Measurements from ENCODE around the gene RNF181.
A peak's percentile ranks its signal among the peaks of the same experiment; 100 is the strongest.
"Not testable (repeated sequence)": the region's sequence is repeated elsewhere in the genome, so short reads cannot be mapped to it uniquely, and the experiment has no call there.

The RNF181 gene, protein sequence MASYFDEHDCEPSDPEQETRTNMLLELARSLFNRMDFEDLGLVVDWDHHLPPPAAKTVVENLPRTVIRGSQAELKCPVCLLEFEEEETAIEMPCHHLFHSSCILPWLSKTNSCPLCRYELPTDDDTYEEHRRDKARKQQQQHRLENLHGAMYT

DNA sequence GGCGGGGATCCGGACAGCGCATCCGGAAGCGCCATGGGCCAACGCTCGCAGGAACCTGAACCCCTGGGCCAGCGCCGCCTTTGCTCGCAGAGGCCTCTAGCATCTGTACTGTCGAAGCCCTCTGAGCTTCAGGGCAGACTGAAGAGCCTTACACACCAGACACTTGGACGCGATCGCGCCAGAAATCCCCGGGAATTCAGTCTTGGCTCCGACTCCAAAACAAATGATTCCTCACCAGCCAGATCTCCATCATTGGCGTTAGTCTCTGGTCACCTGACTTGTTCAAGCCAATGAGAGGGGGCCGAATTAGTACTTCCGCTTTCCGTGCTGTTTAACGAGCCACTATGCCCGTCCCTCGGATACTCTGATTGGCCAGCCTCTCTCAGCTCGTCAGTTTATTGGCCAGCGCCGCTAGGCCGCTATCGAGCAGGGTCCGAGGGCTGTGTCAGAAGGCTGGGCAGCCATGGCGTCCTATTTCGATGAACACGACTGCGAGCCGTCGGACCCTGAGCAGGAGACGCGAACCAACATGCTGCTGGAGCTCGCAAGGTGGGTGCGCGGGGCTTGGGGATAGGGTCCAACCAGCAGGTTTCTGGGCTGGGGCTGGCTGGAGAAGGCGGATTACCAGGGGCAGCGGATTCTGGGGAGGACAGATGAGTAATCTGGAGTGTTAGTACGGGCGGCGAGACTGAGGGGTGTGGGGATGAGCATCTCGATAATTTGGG is at the start of gene RNF181:
RNF181 (plus strand) TSS at position 445 of the 725 bp plus-strand sequence; CDS start at position 464, 19 bp downstream.
- peak; percentile 78 to 87 (median 82) for DNase-seq (ENCODE audit: low read depth in 3 of 3)

DNA sequence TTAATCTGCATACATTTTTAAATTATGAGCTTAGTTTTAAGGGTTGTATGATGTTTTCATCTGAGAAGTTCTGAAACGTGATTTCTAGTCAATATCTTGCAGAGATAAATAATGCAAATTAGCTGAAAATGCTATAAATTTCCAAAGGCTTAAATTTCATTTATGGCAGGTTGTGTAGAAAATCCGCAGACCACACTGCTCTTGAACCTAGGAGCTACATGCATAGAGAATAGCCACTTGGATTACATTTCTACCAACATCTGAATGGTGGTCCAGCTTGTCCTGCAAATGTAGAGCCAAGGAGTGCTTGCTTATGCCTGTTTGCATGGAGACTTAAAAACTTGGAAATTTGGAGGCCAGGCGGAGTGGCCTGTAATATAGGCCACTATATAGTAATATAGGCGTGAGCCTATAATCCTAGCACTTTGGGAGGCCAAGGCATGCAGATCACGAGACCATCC is 49.7 kb upstream of the RNF181 start:
- no peak for DNase-seq (ENCODE audit: low read depth in 3 of 3)

DNA sequence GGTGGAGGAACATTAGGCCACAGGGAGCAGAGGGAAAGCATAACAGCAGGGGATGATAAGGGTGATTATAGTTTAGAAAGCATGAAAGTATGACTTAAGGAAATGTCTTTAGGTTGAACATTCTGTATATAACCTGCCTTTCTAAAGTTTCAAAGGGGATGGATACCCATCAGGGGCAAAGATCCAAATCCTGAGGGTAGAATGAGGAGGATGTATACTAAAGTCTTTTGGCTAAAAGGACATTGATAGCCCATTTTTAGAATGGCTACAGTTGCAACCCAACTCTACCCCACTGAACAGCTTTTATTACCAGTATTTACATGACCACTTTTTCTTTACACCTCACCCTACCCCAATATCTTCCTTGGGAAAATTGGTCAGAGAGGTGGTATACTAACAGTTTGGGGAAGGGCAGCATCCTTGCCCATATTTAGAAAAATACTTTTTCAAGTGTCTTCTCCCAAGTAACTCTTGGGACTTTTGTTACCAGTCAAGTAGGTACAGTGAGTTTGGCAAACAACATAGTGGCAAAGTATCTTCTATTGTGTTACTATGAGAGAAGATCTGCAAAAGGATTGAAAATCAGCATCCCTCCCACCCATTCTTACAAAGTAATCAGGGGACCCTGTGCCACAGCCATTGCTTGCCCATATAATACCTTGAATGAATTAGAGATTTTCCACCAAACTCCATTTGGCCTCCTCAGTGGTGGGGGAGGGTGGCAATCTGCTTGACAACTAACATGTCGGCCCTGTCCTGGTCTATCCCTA is 48.3 kb upstream of the RNF181 start:
- no peak for DNase-seq (ENCODE audit: low read depth in 3 of 3)

DNA sequence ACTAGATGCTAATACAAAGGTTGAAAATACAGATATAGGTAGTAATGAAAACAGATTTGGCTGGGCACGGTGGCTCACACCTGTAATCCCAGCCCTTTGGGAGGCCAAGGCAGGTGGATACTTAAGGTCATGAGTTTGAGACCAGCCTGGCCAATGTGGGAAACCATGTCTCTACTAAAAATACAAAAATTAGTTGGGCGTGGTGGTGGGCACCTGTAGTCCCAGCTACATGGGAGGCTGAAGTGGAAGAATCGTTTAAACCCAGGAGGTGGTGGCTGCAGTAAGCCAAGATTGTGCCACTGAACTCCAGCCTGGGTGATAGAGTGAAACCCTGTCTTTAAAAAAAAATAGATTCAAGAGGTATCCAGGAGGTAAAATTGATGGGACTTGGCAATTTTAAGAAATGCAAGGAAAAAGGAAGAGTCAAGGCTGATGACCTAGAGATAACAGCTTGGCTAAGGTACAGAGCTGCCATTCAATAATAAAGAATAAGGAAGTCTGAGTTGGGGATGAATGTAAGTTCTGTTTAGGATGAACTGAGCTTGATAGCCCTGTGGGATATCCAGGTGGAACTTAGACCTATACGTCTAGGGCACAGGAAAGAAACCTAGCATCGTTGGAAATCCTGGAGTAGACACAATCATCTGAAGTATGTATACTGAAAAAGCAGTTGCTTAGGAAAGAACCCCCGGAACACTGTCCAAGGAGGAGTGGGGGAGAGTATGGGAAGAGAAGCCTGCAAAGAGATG is 47.5 kb upstream of the RNF181 start:
- no peak for DNase-seq (ENCODE audit: low read depth in 3 of 3)

DNA sequence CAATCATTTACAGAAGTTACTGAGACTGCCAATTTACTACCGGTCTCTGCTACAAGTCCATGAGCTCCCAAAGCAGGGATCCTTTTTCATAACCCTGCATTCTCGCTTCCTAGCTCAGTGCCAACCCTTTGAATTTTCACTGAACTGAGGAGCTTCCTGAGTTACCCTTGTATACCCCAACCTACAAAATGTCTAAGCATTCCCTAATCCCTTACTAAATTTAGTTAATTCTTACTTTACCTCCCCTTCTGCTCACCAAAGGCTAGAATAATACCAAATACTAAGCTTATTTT is 47.0 kb upstream of the RNF181 start:
- no peak for DNase-seq (ENCODE audit: low read depth in 3 of 3)

DNA sequence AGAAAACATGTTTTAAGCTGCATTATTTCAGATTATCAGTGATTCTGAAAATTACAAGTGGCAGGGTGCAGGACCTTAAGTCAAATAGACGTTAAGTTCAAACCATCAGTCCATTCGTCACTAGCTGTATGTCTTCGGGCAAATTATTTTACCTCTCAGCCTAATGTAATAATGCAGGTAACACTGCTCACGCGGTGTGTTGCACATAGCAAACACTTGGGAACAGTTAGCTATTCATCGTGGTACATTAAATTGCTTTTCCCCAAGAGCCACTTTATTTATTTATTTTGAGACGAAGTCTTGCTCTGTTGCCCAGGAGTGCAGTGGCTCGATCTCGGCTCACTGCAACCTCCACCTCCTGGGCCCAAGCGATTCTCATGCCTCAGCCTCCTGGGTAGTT is 46.5 kb upstream of the RNF181 start:
- no peak for DNase-seq (ENCODE audit: low read depth in 3 of 3)

DNA sequence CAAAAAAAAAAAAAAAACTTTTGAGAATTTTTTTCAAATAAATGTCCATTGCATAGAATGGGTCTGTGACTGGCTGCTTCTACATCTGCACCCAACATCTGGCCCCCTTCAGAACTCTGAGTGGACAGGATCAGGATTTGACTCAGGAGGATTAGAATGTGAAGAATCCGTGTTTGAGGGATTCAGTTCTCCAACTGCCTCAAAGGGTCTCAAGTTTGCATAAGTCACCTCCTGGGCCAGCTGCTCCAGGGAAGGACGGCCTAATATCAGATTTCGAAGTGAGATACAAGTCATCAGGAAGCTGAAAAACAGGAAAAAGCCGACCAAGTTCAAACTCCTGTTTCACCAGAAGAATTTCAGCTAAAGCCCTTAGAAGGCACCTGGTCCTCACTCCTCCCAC is 45.7 kb upstream of the RNF181 start:
- DNase-seq (ENCODE audit: low read depth in 3 of 3) = no peak

DNA sequence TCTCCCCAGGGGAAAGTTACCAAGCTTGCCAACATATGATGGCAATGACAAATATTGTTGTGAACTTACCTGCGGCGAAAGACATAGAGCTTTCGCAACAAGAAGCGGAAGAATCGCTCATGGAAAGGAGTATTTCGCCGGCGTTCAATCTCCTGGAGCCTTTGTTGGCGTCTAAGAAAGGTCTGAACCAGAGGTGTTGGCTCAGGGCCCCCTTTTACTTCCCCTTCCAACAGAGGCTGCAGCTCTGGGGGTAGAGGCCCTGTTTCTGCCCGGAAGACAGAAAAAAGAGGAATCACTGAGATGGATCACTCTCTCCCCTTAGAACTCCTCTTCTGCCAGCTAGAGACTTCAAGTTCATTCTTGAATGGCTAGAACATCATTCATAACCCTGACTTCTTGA is 45.1 kb upstream of the RNF181 start:
- no peak for DNase-seq (ENCODE audit: low read depth in 3 of 3)

DNA sequence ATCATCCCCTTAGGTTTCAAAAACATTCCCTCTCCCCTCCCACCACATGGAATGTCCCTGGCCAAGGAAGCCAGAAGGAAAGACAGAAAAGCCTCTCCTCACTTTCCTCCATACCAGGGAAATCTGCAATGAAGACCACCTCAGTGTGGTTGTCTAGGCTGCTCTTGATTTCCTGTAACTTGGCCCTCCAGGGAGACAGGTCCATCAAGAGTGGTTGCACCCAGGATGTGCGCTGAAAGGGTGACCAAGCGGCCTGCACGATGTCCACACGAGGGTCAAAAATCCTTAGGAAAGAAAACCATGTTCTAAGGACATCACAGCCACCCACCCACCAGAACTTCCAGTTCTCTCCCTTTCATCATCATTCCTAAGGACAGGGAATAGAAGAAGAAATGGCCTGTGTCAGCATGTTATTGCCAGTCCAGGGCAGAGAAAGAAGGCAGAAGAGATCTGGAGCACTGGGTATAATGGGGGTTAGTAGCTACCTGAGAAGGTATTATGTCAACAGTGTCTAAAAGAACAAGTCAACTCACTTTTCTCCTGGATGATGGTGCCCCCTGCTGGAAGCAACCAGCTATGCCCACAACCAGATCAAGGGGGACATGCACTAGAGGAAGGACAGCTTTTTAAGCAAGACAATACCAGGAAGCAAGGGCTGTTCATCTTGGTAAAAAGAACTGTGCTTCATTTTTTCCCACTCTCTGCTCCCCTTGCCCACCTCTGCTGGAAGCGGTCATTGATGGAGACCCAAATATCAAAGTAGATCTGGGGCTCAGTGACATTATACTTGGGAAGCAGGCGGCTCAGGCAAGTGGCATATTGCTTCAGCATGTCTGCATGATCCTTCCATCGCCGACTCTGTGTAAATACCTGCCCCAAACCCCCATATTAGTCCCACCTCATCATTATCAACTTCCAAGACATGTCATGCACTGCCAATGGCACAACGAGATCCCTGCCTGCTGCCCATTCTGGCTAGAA is 43.6 kb upstream of the RNF181 start:
- DNase-seq (ENCODE audit: low read depth in 3 of 3) = peak; percentile 73 to 82 (median 74)

DNA sequence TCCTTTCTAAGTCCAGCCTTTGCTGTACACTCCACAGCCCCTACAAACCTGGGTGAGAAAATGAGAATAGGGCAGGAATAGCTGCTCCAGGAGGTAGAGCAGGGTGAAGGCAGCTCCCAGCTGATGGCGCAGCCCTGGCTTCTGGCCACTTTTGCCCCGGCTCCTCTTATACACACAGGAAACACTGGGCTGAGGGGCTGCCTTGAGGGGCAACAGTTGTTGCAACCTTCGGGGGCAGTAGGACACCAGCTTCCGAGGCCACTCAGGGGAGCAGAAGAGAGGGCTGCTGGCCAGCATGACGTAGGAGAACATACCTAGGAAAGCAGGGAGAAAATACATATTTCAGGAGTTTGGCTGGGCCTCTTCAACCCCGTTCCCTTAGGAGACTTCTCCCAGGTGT is 42.4 kb upstream of the RNF181 start:
- DNase-seq (ENCODE audit: low read depth in 3 of 3) = no peak

DNA sequence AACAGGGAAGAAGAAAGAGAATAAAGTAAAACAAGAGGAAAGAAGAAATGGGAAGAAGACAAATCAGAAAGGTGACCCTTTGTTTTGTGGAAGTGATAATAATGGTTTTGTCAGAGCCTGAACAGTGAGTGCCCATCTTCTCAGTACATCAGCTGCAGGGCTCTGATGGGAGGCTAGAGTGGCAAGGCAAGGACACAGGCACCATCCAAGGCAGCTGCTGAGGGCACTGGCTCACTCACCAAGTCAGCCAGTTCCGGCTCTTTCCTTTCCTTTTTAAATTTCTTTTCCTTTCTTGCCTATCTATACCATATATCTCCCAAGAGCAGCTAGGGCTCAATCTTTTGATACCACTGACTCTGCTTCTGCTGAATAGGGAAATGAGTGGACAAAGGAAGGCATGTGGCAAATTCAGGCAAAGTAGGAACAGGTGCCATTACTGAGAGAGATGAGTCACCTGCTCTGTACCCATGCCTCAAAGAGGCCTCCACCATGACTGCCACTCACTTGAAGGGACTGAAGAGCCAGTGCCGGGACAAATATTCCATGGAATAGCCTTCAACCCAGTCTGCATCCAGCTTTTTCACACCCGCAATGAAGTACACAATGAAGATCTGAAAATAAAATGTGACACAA is 40.4 kb upstream of the RNF181 start:
- no peak for DNase-seq (ENCODE audit: low read depth in 3 of 3)

DNA sequence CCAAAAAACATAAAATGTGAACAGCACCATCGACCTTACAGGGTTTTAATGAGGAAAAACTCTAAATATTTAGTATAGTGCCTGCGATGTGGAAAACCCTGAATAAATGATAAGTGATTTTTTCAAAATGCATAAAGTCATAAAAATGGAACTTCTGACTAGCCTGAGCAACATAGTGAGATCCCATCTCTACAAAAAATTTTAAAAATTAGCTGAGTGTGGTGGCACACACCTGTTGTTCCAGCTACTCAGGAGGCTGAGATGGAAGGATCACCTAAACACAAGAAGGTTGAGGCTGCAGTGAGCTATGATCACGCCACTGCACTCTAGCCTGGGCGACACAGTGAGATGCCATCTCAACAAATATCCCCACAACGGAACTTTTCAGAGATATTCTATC is 38.4 kb upstream of the RNF181 start:
- no peak for DNase-seq (ENCODE audit: low read depth in 3 of 3)

DNA sequence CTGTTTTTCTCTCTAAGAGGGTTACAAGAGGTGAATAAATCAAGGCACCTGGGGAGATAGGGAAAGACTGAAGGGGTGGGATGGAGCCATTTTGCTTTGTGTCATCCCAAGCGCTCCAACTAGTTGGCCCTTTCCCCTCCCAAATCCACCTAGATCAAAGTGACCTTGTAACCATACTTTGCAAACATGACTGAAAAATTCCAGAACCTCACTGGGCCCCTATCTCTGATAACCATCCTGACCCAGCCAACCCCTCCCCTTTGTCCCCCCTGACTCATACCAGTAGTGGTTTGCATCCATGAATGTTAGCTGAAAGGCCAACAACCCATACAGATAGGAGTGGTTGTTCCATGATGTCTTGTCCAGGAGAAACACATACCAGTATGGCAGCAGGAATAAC is 37.4 kb upstream of the RNF181 start:
- DNase-seq (ENCODE audit: low read depth in 3 of 3) = no peak

DNA sequence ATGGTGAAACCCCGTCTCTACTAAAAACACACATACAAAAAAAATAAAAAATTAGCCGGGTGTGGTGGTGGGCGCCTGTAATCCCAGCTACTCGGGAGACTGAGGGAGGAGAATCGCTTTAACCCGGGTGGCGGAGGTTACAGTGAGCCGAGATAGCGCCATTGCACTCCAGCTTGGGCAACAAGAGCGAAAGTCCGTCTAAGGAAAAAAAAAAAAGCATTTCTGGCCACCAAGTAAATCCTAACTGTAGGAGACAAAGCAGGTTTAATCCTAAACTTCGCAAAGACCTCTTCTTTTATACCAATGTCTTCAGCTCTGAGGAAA is 35.2 kb upstream of the RNF181 start:
- DNase-seq (ENCODE audit: low read depth in 3 of 3) = not testable (repeated sequence)

DNA sequence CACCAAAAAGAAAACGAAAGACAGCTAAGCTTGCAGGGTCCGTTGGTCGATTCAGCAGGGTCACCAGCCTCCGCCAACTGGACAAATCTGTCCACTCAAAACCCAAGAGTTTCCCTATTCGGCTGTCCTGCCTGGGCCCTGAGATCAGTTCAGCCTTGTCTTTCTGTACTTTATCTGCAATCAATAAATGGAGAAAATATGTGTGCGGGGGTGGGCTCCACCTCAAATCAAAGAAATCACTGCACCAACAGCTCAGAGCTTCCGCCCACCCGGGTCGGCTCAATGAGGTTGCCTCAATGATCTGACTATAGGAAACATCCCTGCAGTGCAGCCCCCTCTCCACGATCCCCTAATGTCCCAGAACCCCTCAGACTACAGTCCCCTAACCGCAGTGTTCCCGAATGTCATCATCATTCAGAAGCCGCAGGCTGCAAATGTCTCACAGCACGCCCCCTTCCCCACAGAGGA is 34.7 kb upstream of the RNF181 start:
- DNase-seq (ENCODE audit: low read depth in 3 of 3) = no peak

DNA sequence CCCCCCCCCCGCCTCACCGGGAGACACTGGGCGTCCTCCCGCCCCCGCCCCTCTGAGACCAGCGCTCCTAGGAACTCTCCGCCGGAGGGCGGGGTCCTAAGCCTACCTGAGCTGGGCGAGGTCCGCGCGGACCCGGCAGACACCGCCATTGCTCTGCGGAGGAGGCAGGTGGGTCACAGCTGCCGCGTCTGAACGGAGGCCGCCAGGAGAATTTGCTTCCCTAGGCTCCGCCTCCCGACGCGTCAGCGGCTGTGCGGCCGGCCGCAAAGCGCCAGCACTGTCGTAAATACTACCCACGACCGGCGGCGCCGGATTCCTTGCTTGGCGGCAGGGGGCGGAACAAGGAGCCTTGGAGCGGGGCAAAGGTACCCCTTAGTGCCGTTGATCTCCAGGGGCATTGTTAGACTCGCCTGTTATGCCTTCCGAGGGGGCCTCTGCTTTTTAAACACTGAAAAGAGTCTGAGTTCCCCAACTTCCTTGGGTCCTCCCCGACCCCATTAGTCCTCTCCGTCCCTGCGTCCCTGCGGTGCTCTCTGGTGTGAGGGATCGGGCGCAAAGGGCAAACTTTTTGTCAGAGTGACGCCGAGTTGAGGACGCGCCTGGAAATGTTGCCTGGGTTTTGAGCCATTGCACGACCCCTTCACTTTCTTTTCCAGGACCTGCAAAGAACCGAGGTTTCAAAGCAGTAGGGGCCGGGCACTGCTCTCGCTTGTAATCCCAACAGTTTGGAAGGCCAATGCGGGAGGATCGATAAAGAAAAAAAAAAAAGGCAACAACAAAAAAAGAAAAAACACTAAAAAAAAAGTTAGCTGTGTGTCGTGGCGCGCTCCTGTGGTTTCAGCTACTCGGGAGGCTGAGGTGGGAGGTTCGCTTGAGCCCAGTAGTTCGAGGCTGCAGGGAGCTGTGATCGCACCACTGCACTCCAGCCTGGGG is 34.0 kb upstream of the RNF181 start, which contains the start of gene GGCX:
GGCX (minus strand) TSS at position 214 of the 933 bp plus-strand sequence; CDS start at position 149, 65 bp downstream.
- peak; percentile 89 to 92 (median 90) for DNase-seq (ENCODE audit: low read depth in 3 of 3)

DNA sequence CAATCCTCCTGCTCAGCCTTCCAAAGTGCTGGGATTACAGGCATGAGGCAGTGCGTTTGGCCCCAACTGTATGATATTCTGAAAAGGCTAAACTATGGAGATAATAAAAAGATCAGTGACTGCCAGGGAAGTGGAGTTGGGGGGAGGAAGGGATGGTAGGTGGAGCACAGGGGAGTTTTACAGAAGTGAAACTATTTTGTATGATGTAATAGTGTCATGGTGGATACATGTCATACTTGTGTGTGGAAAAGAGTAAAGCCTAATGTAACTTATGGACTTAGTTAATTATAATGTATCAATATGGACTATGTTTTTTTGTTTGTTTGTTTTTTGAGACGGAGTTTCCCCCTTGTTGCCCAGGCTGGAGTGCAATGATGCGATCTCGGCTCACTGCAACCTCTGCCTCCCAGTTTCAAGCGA is 31.4 kb upstream of the RNF181 start:
- DNase-seq (ENCODE audit: low read depth in 3 of 3) = no peak

DNA sequence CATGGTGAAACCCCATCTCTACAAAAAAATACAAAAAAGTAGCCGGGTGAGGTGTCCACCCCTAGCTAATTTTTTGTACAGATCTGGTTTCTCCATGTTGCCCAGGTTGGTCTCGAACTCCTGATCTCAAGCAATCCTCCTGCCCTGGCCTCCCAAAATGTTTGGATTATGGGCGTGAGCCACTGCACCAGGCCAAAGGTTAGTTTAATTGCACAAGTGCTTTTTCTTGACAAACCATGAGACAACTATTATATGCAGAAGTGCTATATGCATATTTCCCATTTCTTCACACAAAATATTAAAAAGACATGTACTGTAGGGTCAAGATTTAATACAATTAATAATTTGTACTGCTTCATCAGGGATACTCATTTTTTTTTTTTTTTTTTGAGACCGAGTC is 29.3 kb upstream of the RNF181 start:
- no peak for DNase-seq (ENCODE audit: low read depth in 3 of 3)

DNA sequence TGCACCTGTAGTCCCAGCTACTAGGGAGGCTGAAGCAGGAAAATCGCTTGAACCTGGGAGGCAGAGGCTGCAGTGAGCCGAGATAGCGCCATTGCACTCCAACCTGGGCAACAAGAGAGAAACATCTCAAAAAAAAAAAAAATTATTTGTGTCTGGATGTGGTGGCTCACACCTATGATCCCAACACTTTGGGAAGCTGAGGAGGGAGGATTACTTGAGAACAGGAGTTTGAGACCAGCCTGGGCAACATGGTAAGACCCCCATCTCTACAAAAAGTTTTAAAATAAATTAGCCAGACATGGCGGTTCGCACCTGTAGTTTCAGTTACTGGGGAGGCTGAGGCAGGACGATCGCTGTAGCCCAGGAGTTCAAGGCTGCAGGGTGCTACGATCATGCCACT is 19.8 kb upstream of the RNF181 start:
- no peak for DNase-seq (ENCODE audit: low read depth in 3 of 3)

DNA sequence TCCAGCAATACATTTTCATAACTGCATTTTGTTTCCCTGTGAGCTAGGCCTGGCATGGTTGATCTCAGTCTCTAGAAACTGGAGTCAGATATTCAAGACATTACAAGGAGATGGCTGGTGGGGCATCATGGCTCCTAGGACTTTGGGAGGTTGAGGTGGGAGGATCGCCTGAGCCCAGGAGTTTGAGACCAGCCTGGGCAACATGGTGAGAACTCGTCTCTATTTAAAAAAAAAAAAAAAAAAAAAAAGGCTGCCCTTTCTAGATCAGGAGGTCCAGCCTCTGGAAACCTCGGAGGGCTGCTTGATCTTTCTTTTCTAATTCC is 18.5 kb upstream of the RNF181 start:
- DNase-seq (ENCODE audit: low read depth in 3 of 3) = no peak

All from stimulated activated CD4-positive, alpha-beta T cell treated with anti-CD3 and anti-CD28 coated beads, TNF-alpha, amount 100 ng/mL, for 48 hours (primary cell).